Liver (tissue), 9 donors: Measurements from ENCODE around the gene BAIAP2. TPM values are rescaled to one million over a fixed set of nuclear protein-coding genes. Genes with fewer than 3 reads are reported as not detected.

ENCODE experiments used
- DNase-seq: peaks from one replicate; pipeline ENCODE4 v3.0.0-alpha.2; 2017; ENCODE audit warnings: low spot score
- H3K27ac ChIP-seq, 2 donors: one replicate each; pipeline ENCODE4 v1.7.0; 2013; ENCODE audit warnings: inconsistent platforms in 2 of 2, low read length in 2 of 2, control low read depth in 1 of 2, low read depth in 1 of 2, mild to moderate bottlenecking in 1 of 2
- H3K27me3 ChIP-seq, 4 donors: one replicate each; pipeline versions ENCODE4 v1.6.1 to v1.7.0; 2013; ENCODE audit warnings: low read length in 3 of 4, inconsistent platforms in 1 of 4, mild to moderate bottlenecking in 1 of 4, moderate library complexity in 1 of 4; ENCODE audit not compliant: control insufficient read depth in 4 of 4, insufficient read depth in 4 of 4
- H3K36me3 ChIP-seq, 4 donors: one replicate each; pipeline versions ENCODE4 v1.6.1 to v1.7.0; 2013; ENCODE audit warnings: low read length in 3 of 4, mild to moderate bottlenecking in 3 of 4, low read depth in 1 of 4, moderate library complexity in 1 of 4; ENCODE audit not compliant: control insufficient read depth in 4 of 4, insufficient read depth in 3 of 4
- H3K4me1 ChIP-seq, 4 donors: one replicate each; pipeline versions ENCODE4 v1.6.1 to v1.7.0; 2013; ENCODE audit warnings: low read length in 3 of 4, mild to moderate bottlenecking in 3 of 4, moderate library complexity in 1 of 4; ENCODE audit not compliant: control insufficient read depth in 4 of 4, insufficient read depth in 4 of 4
- H3K4me3 ChIP-seq, 3 donors: one replicate each; pipeline versions ENCODE4 v1.6.1 to v1.7.0; 2013; ENCODE audit warnings: low read length in 3 of 3, control low read depth in 1 of 3, low read depth in 1 of 3, mild to moderate bottlenecking in 1 of 3
- H3K9ac ChIP-seq, 2 donors: one replicate each; pipeline ENCODE4 v1.7.0; 2013; ENCODE audit warnings: low read length in 2 of 2, mild to moderate bottlenecking in 2 of 2, moderate library complexity in 2 of 2, control low read depth in 1 of 2, low read depth in 1 of 2
- H3K9me3 ChIP-seq, 4 donors: one replicate each; pipeline versions ENCODE4 v1.6.1 to v1.7.0; 2013; ENCODE audit warnings: low read length in 3 of 4; ENCODE audit not compliant: control insufficient read depth in 4 of 4
- ATF3 ChIP-seq: IDR thresholded peaks from 2 replicates; pipeline ENCODE4 v1.6.1; 2016; ENCODE audit warnings: antibody characterized with exemption
- CTCF ChIP-seq: fragments of 150-350 bp; IDR thresholded peaks from 2 replicates; pipeline ENCODE4 v1.5.1; 2017; ENCODE audit warnings: improper control_type of control experiment, low read depth, low read length; ENCODE audit not compliant: missing input control
- EGR1 ChIP-seq, 2 donors: IDR thresholded peaks; 2 replicates each; pipeline ENCODE4 v1.6.1; 2016 to 2018; ENCODE audit warnings: antibody characterized with exemption in 2 of 2, low read depth in 2 of 2
- FOXA1 ChIP-seq: IDR thresholded peaks from 2 replicates; pipeline ENCODE4 v1.6.1; 2016; ENCODE audit warnings: antibody characterized with exemption
- FOXA2 ChIP-seq: IDR thresholded peaks from 2 replicates; pipeline ENCODE4 v1.6.1; 2016; ENCODE audit warnings: antibody characterized with exemption
- GABPA ChIP-seq, 2 donors: IDR thresholded peaks in 1 of 2; conservative IDR thresholded peaks in 1 of 2; 2 replicates each; pipeline ENCODE4 v1.6.1; 2016; ENCODE audit warnings: antibody characterized with exemption in 2 of 2, mild to moderate bottlenecking in 1 of 2, moderate library complexity in 1 of 2
- HNF4A ChIP-seq, 2 donors: conservative IDR thresholded peaks; 2 replicates each; pipeline ENCODE4 v1.6.1; 2016; ENCODE audit warnings: antibody characterized with exemption in 2 of 2, mild to moderate bottlenecking in 2 of 2
- HNF4G ChIP-seq: IDR thresholded peaks from 2 replicates; pipeline ENCODE4 v1.6.1; 2016; ENCODE audit warnings: antibody characterized with exemption
- JUND ChIP-seq, 2 donors: IDR thresholded peaks; 2 replicates each; pipeline ENCODE4 v1.6.1; 2016; ENCODE audit warnings: antibody characterized with exemption in 2 of 2
- MAX ChIP-seq: IDR thresholded peaks from 2 replicates; pipeline ENCODE4 v1.6.1; 2016; ENCODE audit warnings: antibody characterized with exemption
- NR2F2 ChIP-seq: IDR thresholded peaks from 2 replicates; pipeline ENCODE4 v1.6.1; 2016; ENCODE audit warnings: antibody characterized with exemption
- RAD21 ChIP-seq, 2 donors: IDR thresholded peaks; 2 replicates each; pipeline ENCODE4 v1.6.1; 2016; ENCODE audit warnings: antibody characterized with exemption in 2 of 2, mild to moderate bottlenecking in 2 of 2
- REST ChIP-seq: IDR thresholded peaks from 2 replicates; pipeline ENCODE4 v1.6.1; 2016; ENCODE audit warnings: antibody characterized with exemption, mild to moderate bottlenecking
- RXRA ChIP-seq, 2 donors: IDR thresholded peaks; 2 replicates each; pipeline ENCODE4 v1.6.1; 2017 to 2018; ENCODE audit warnings: antibody characterized with exemption in 2 of 2, mild to moderate bottlenecking in 1 of 2
- SP1 ChIP-seq: IDR thresholded peaks from 2 replicates; pipeline ENCODE4 v1.6.1; 2018; ENCODE audit warnings: antibody characterized with exemption, mild to moderate bottlenecking
- TAF1 ChIP-seq: conservative IDR thresholded peaks from 2 replicates; pipeline ENCODE4 v1.6.1; 2016; ENCODE audit warnings: antibody characterized with exemption, mild to moderate bottlenecking
- YY1 ChIP-seq: IDR thresholded peaks from 2 replicates; pipeline ENCODE4 v1.6.1; 2016; ENCODE audit warnings: antibody characterized with exemption, mild to moderate bottlenecking
- ZBTB33 ChIP-seq: IDR thresholded peaks from 2 replicates; pipeline ENCODE4 v1.6.1; 2016; ENCODE audit warnings: antibody characterized with exemption
- WGBS: extraction: QIAGEN DNeasy Blood & Tissue Kit; methylation state at CpG from one replicate; pipeline ENCODE4 v1.1.7; 2013; 5-methylcytosine and 5-hydroxymethylcytosine counted together
- polyA plus RNA-seq, 2 donors: library from polyadenylated mRNA; stranded (reverse) in 1 of 2; unstranded in 1 of 2; fragments of 200-250 nt in 1 of 2; fragments of >200 nt in 1 of 2; fragmentation: Nextera tagmentation in 1 of 2; extraction: Ambion mirVana in 1 of 2; gene quantifications; one replicate each; pipeline versions ENCODE4 v1.2.1 to v1.2.3, GENCODE V29; 2013 to 2015
- total RNA-seq, 2 donors: library from RNA; depleted of rRNA; stranded (reverse); fragments of >200 nt; gene quantifications; one replicate each; pipeline ENCODE4 v1.2.3, GENCODE V29; 2014
- donor health status: healthy.
- donor health status: healthy.
- donor health status: healthy.
- donor health status: healthy.
- donor health status: healthy.

BAIAP2 gene
- total and polyA plus RNA-seq, 4 donors, result 8.1 to 61.3 (median 44.9) TPM

GRCh38 chr17:81020767-81021497 is 14.0 kb upstream of the BAIAP2 start:
- Histone ChIP-seq H3K9me3 (no peaks in the 10 kb centered on the region), H3K36me3 (no peaks in the 10 kb centered on the region), H3K9ac (no peak overlapping the region), H3K27me3 (no peaks in the 10 kb centered on the region), H3K4me1 (peaks cover 1 to 15% (median 3%) of the 10 kb centered on the region in 4 donors), H3K27ac (no peak overlapping the region), H3K4me3 (no peak overlapping the region)
- DNase-seq, result no peak
- TF ChIP-seq JUND (IDR thresholded peaks at IDR 0.05) (no peak), FOXA1 (no peak), YY1 (no peak), FOXA2 (no peak), RXRA (IDR thresholded peaks at IDR 0.05) (no peak), ATF3 (no peak), REST (no peak), EGR1 (IDR thresholded peaks at IDR 0.05; ENCODE audit: low read depth in 2 of 2) (no peak), SP1 (no peak), ZBTB33 (no peak), NR2F2 (no peak), MAX (no peak), HNF4A (conservative IDR thresholded peaks at IDR 0.05) (no peak), TAF1 (no peak), HNF4G (no peak), RAD21 (IDR thresholded peaks at IDR 0.05) (no peak), CTCF (no peak), GABPA (IDR thresholded peaks at IDR 0.05 in 1 of 2, conservative IDR thresholded peaks at IDR 0.05 in 1 of 2) (no peak)
- WGBS, result 68% methylated on average over 24 of the region's 24 CpGs
